T-helper 2 cell treated with Interferon-gamma antibody and Interleukin-4, amounts not matched to agents 5 μg/mL and 100 μg/mL, for 36 hours (primary cell): ENCODE data around the gene QRICH2.
"Not testable (repeated sequence)": the region's sequence is repeated elsewhere in the genome, so short reads cannot be mapped to it uniquely, and the experiment has no call there.

Experiments
- DNase-seq: peaks from one replicate; pipeline ENCODE4 v3.0.0; 2021; ENCODE audit warnings: low spot score
- H3K27ac Mint-ChIP-seq: one replicate; pipeline ENCODE4 v1.8.0; 2021; ENCODE audit warnings: mild to moderate bottlenecking, mixed read lengths
- H3K27me3 Mint-ChIP-seq: one replicate; pipeline ENCODE4 v1.8.0; 2021; ENCODE audit warnings: low read depth, mixed read lengths
- H3K36me3 Mint-ChIP-seq: one replicate; pipeline ENCODE4 v1.8.0; 2021; ENCODE audit warnings: low read depth, mixed read lengths
- H3K4me1 Mint-ChIP-seq: one replicate; pipeline ENCODE4 v1.8.0; 2021; ENCODE audit warnings: low read depth, mixed read lengths
- H3K4me3 Mint-ChIP-seq: one replicate; pipeline ENCODE4 v1.8.0; 2022; ENCODE audit warnings: mild to moderate bottlenecking, moderate library complexity, mixed read lengths
- H3K9me3 Mint-ChIP-seq: one replicate; pipeline ENCODE4 v1.8.0; 2021; ENCODE audit warnings: mixed read lengths

The QRICH2 gene

GRCh38 chr17:76260669-76261068 lies 47.4 kb downstream of the QRICH2 start:
- no peak overlapping the region for H3K4me3 Mint-ChIP-seq
- no peak for DNase-seq
- peaks cover 41% of the 10 kb centered on the region for H3K4me1 Mint-ChIP-seq
- peaks cover 7% of the 10 kb centered on the region for H3K9me3 Mint-ChIP-seq
- no peaks in the 10 kb centered on the region for H3K27me3 Mint-ChIP-seq
- H3K36me3 Mint-ChIP-seq, result peaks cover 3% of the 10 kb centered on the region
- peak overlapping the region; percentile 72 for H3K27ac Mint-ChIP-seq

GRCh38 chr17:76260220-76260619 lies 47.9 kb downstream of the QRICH2 start:
- no peak overlapping the region for H3K27ac Mint-ChIP-seq
- H3K9me3 Mint-ChIP-seq, result peaks cover 7% of the 10 kb centered on the region
- no peak overlapping the region for H3K4me3 Mint-ChIP-seq
- H3K4me1 Mint-ChIP-seq, result peaks cover 46% of the 10 kb centered on the region
- H3K36me3 Mint-ChIP-seq, result peaks cover 3% of the 10 kb centered on the region
- no peak for DNase-seq
- H3K27me3 Mint-ChIP-seq, result no peaks in the 10 kb centered on the region

- H3K4me3 Mint-ChIP-seq, result peak overlapping the region; percentile 54
- not testable (repeated sequence) for H3K27me3 Mint-ChIP-seq, H3K36me3 Mint-ChIP-seq, H3K9me3 Mint-ChIP-seq, DNase-seq
- peak overlapping the region; percentile 87 for H3K27ac Mint-ChIP-seq
- H3K4me1 Mint-ChIP-seq, result peaks cover 41% of the 10 kb centered on the region
Measured at GRCh38 chr17:76256430-76257050, 51.5 kb downstream of the QRICH2 start.

- Mint-ChIP-seq H3K4me3 (peak overlapping the region; percentile 28), H3K27ac (no peak overlapping the region), H3K4me1 (peaks cover 44% of the 10 kb centered on the region), H3K9me3 (peaks cover 7% of the 10 kb centered on the region), H3K27me3 (no peaks in the 10 kb centered on the region), H3K36me3 (peaks cover 3% of the 10 kb centered on the region)
- no peak for DNase-seq
Measured at GRCh38 chr17:76255801-76256429, 52.2 kb downstream of the QRICH2 start.

GRCh38 chr17:76254275-76254674 lies 53.8 kb downstream of the QRICH2 start:
- Mint-ChIP-seq H3K9me3 (peaks cover 7% of the 10 kb centered on the region), H3K4me3 (no peak overlapping the region), H3K27ac (peak overlapping the region; percentile 36), H3K36me3 (peaks cover 3% of the 10 kb centered on the region), H3K4me1 (peaks cover 45% of the 10 kb centered on the region), H3K27me3 (no peaks in the 10 kb centered on the region)
- no peak for DNase-seq

GRCh38 chr17:76253841-76254240 lies 54.2 kb downstream of the QRICH2 start:
- peaks cover 3% of the 10 kb centered on the region for H3K36me3 Mint-ChIP-seq
- no peaks in the 10 kb centered on the region for H3K27me3 Mint-ChIP-seq
- H3K4me3 Mint-ChIP-seq, result no peak overlapping the region
- H3K9me3 Mint-ChIP-seq, result peaks cover 7% of the 10 kb centered on the region
- DNase-seq, result no peak
- H3K27ac Mint-ChIP-seq, result peak overlapping the region; percentile 36
- H3K4me1 Mint-ChIP-seq, result peaks cover 48% of the 10 kb centered on the region

- DNase-seq, H3K27me3 Mint-ChIP-seq, H3K36me3 Mint-ChIP-seq, H3K9me3 Mint-ChIP-seq: not testable (repeated sequence)
- peak overlapping the region; percentile 94 for H3K27ac Mint-ChIP-seq
- H3K4me1 Mint-ChIP-seq, result peaks cover 53% of the 10 kb centered on the region
- peak overlapping the region; percentile 76 for H3K4me3 Mint-ChIP-seq
Measured at GRCh38 chr17:76252967-76253766, 54.9 kb downstream of the QRICH2 start.

- H3K4me3 Mint-ChIP-seq, result peak overlapping the region; percentile 76
- H3K4me1 Mint-ChIP-seq, result peaks cover 58% of the 10 kb centered on the region
- H3K27me3 Mint-ChIP-seq, result no peaks in the 10 kb centered on the region
- H3K27ac Mint-ChIP-seq, result peak overlapping the region; percentile 94
- H3K9me3 Mint-ChIP-seq, result peaks cover 7% of the 10 kb centered on the region
- DNase-seq, result peak; percentile 47
- peaks cover 3% of the 10 kb centered on the region for H3K36me3 Mint-ChIP-seq
Measured at GRCh38 chr17:76252040-76252954, 55.8 kb downstream of the QRICH2 start.

GRCh38 chr17:76251478-76252039 lies 56.5 kb downstream of the QRICH2 start:
- peak overlapping the region; percentile 76 for H3K4me3 Mint-ChIP-seq
- peaks cover 57% of the 10 kb centered on the region for H3K4me1 Mint-ChIP-seq
- H3K27me3 Mint-ChIP-seq, result no peaks in the 10 kb centered on the region
- DNase-seq, result no peak
- H3K9me3 Mint-ChIP-seq, result peaks cover 3% of the 10 kb centered on the region
- H3K36me3 Mint-ChIP-seq, result no peaks in the 10 kb centered on the region
- H3K27ac Mint-ChIP-seq, result peak overlapping the region; percentile 94

GRCh38 chr17:76250141-76250540 lies 57.9 kb downstream of the QRICH2 start:
- DNase-seq, result no peak
- H3K27ac Mint-ChIP-seq, result no peak overlapping the region
- no peaks in the 10 kb centered on the region for H3K36me3 Mint-ChIP-seq
- H3K4me3 Mint-ChIP-seq, result no peak overlapping the region
- peaks cover 58% of the 10 kb centered on the region for H3K4me1 Mint-ChIP-seq
- H3K9me3 Mint-ChIP-seq, result no peaks in the 10 kb centered on the region
- H3K27me3 Mint-ChIP-seq, result no peaks in the 10 kb centered on the region

- Mint-ChIP-seq H3K36me3 (no peaks in the 10 kb centered on the region), H3K4me1 (peaks cover 68% of the 10 kb centered on the region), H3K9me3 (no peaks in the 10 kb centered on the region), H3K4me3 (peak overlapping the region; percentile 19), H3K27ac (peak overlapping the region; percentile 72), H3K27me3 (no peaks in the 10 kb centered on the region)
- no peak for DNase-seq
Measured at GRCh38 chr17:76248013-76248782, 59.9 kb downstream of the QRICH2 start.

GRCh38 chr17:76247304-76247703 lies 60.8 kb downstream of the QRICH2 start:
- peaks cover 65% of the 10 kb centered on the region for H3K4me1 Mint-ChIP-seq
- no peak for DNase-seq
- H3K27me3 Mint-ChIP-seq, result no peaks in the 10 kb centered on the region
- no peaks in the 10 kb centered on the region for H3K9me3 Mint-ChIP-seq
- no peaks in the 10 kb centered on the region for H3K36me3 Mint-ChIP-seq
- peak overlapping the region; percentile 93 for H3K27ac Mint-ChIP-seq
- H3K4me3 Mint-ChIP-seq, result no peak overlapping the region
